Measurements from ENCODE around the gene TMEM229B. TPM values are rescaled to one million over a fixed set of nuclear protein-coding genes. Genes with fewer than 3 reads are reported as not detected.

TMEM229B gene
- total and polyA plus RNA-seq, 7 donors: 0.14 to 1.2 (median 0.52) TPM

DNA sequence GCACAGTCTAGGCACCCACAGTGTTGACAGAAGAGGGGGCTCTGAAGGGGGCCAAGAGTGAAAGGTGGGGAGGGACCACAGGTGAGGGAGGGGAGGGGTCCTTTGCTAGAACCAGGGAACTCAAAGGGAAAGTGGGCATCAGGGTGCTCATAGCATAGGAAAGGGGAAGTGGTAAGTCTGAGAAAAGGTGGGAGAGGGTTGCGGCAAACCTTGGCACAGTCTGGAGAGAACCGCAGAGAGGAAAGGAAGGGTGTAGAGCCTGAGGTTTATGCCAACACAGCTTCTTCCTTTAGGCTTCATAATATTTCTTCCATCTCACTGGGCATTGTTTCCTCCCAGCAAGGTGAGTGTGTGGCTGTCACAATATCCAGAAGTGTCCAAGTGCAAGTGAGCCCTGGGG, 65.1 kb downstream of the TMEM229B start:
- no peak for ATAC-seq
- Histone ChIP-seq H3K27me3 (ENCODE audit: insufficient read depth in 3 of 3, low read length in 2 of 3) (no peaks in the 10 kb centered on the region), H3K4me3 (no peak overlapping the region), H3K27ac (no peak overlapping the region), H3K4me1 (peaks cover 12% of the 10 kb centered on the region), H3K36me3 (ENCODE audit: insufficient read depth in 1 of 2, low read depth in 1 of 2) (no peaks in the 10 kb centered on the region), H3K9me3 (no peaks in the 10 kb centered on the region)
- DNase-seq: no peak
- TF ChIP-seq, protein P1, sequence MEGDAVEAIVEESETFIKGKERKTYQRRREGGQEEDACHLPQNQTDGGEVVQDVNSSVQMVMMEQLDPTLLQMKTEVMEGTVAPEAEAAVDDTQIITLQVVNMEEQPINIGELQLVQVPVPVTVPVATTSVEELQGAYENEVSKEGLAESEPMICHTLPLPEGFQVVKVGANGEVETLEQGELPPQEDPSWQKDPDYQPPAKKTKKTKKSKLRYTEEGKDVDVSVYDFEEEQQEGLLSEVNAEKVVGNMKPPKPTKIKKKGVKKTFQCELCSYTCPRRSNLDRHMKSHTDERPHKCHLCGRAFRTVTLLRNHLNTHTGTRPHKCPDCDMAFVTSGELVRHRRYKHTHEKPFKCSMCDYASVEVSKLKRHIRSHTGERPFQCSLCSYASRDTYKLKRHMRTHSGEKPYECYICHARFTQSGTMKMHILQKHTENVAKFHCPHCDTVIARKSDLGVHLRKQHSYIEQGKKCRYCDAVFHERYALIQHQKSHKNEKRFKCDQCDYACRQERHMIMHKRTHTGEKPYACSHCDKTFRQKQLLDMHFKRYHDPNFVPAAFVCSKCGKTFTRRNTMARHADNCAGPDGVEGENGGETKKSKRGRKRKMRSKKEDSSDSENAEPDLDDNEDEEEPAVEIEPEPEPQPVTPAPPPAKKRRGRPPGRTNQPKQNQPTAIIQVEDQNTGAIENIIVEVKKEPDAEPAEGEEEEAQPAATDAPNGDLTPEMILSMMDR (IDR thresholded peaks at IDR 0.05): no peak
- intact Hi-C loops (cut with DNase I): loop anchor here (10.0 kb wide), 1 partner anchor 281 kb away; the partner anchor contains the start of gene RDH12 (in 2 of the 2)
- WGBS, 3 donors: 70 to 84% (median 83%) methylated on average over 2 of the region's 2 CpGs

DNA sequence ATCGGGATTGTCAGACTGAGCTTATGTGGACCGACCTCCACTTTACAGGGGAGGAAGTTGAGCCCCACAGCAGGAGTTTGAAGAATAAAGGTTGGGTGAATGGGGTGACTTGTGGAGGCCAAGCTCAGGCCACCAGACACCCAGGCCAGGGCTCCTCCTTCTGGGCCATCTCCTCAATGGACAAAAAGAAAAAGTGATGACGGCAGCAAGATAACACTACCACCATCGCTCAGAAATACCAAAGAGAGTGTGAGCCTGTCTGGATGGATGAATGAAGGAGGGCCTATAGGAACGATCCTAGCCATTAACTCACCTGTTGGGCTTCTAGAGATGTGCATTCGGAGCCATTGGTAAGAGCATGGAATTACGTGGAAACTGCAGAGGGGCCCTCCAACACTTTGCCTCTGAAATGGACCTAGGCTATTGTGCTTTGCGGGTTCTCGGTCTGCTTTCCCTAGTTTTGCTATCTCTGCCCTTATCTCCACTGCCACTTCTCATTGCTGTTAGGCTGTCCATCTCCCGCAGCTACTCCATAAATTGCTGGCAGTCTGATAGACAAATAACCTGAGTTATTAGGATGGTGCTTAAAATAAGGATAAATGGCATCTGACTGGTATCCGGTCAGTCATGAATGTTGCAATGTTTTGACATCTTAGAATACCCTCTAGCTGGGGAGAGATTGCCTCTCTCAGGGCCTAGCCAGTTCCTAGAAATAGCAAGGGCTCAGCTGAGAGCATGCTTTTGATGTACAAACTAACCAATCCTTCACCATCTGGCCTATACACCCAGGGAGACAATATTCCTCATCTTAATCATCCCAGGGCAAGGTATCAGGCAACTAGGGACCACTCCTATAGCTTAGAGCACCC, 66.9 kb downstream of the TMEM229B start:
- H3K27me3 ChIP-seq (ENCODE audit: insufficient read depth in 3 of 3, low read length in 2 of 3): no peaks in the 10 kb centered on the region
- intact Hi-C loops (cut with DNase I): loop anchor here (10.0 kb wide), 1 partner anchor 283 kb away; the partner anchor contains the start of gene RDH12 (in 2 of the 2)
- no peaks in the 10 kb centered on the region for H3K9me3 ChIP-seq
- peak; percentile 40 to 73 (median 52) for ATAC-seq
- no peaks in the 10 kb centered on the region for H3K4me1 ChIP-seq
- no peak for DNase-seq
- WGBS, 3 donors: 83 to 87% (median 83%) methylated on average over 11 of the region's 11 CpGs
- no peak overlapping the region for H3K4me3 ChIP-seq
- H3K27ac ChIP-seq: no peak overlapping the region
- TF ChIP-seq, protein P1 (IDR thresholded peaks at IDR 0.05): no peak
- no peaks in the 10 kb centered on the region for H3K36me3 ChIP-seq (ENCODE audit: insufficient read depth in 1 of 2, low read depth in 1 of 2)

Other genes starting within 250 kb of the TMEM229B start
- 10 to 100 TPM; 12.0 to 22.7 (median 17.1) TPM for gene PALS1, start 247.3 kb downstream of the TMEM229B start, total RNA-seq
- 10 to 100 TPM in 1 of 3 donors, 1 to 10 TPM in 2; 5.9 to 22.7 (median 8.8) TPM for gene PALS1, start 247.3 kb downstream of the TMEM229B start, polyA plus RNA-seq
- 10 to 100 TPM; 54.1 to 76.4 (median 66.5) TPM for gene ATP6V1D, start 128.9 kb downstream of the TMEM229B start, total RNA-seq
- gene ATP6V1D, start 128.9 kb downstream of the TMEM229B start, polyA plus RNA-seq: 100 to 1,000 TPM in 1 of 3 donors, 10 to 100 TPM in 2; 58.6 to 133 (median 81.3) TPM
- 100 to 1,000 TPM in 3 of 4 donors, 10 to 100 TPM in 1; 89.7 to 144 (median 125) TPM for gene EIF2S1, start 128.4 kb downstream of the TMEM229B start, total RNA-seq
- 100 to 1,000 TPM; 112 to 299 (median 286) TPM for gene EIF2S1, start 128.4 kb downstream of the TMEM229B start, polyA plus RNA-seq
- gene PLEK2, start 76.6 kb downstream of the TMEM229B start, total RNA-seq: under 1 TPM in 2 of 4 donors, not detected in 2; 0.59 to 0.77 TPM
- gene PLEK2, start 76.6 kb downstream of the TMEM229B start, polyA plus RNA-seq: 1 to 10 TPM in 1 of 3 donors, under 1 TPM in 1, not detected in 1; 0.05 to 2.1 TPM
- 1 to 10 TPM; 1.1 to 4.5 (median 2.5) TPM for gene PLEKHH1, start 44.6 kb upstream of the TMEM229B start, total RNA-seq
- 1 to 10 TPM; 1.4 to 3.4 (median 2.5) TPM for gene PLEKHH1, start 44.6 kb upstream of the TMEM229B start, polyA plus RNA-seq
- gene PIGH, start 111.5 kb upstream of the TMEM229B start, total RNA-seq: 10 to 100 TPM; 12.3 to 25.2 (median 18.0) TPM
- 10 to 100 TPM; 32.3 to 50.6 (median 45.1) TPM for gene PIGH, start 111.5 kb upstream of the TMEM229B start, polyA plus RNA-seq
- gene ARG2, start 131.2 kb upstream of the TMEM229B start, total RNA-seq: 10 to 100 TPM in 2 of 4 donors, 1 to 10 TPM in 2; 1.3 to 19.3 (median 8.0) TPM
- gene ARG2, start 131.2 kb upstream of the TMEM229B start, polyA plus RNA-seq: 100 to 1,000 TPM in 1 of 3 donors, 10 to 100 TPM in 1, 1 to 10 TPM in 1; 9.2 to 133 (median 32.6) TPM
- gene VTI1B, start 185.9 kb upstream of the TMEM229B start, total RNA-seq: 100 to 1,000 TPM in 1 of 4 donors, 10 to 100 TPM in 3; 86.9 to 110 (median 91.5) TPM
- gene VTI1B, start 185.9 kb upstream of the TMEM229B start, polyA plus RNA-seq: 10 to 100 TPM; 61.3 to 96.5 (median 72.1) TPM
- 10 to 100 TPM in 1 of 4 donors, 1 to 10 TPM in 3; 5.4 to 11.1 (median 7.9) TPM for gene RDH11, start 207.0 kb upstream of the TMEM229B start, total RNA-seq
- 10 to 100 TPM in 1 of 3 donors, 1 to 10 TPM in 2; 7.7 to 15.6 (median 9.4) TPM for gene RDH11, start 207.0 kb upstream of the TMEM229B start, polyA plus RNA-seq
- gene RDH12, start 213.2 kb upstream of the TMEM229B start, total RNA-seq: not detected
- under 1 TPM in 1 of 3 donors, not detected in 2; 0.03 TPM for gene RDH12, start 213.2 kb upstream of the TMEM229B start, polyA plus RNA-seq